Activated T-helper 2 cell treated with anti-CD3 and anti-CD28 coated beads, Interferon-gamma antibody, Interleukin-2, Interleukin-4, amounts not matched to agents 10 μg/mL and 5 μg/mL and 100 μg/mL, durations not matched to agents 14 hours and 24 hours and 36 hours (primary cell): ENCODE results near the gene ARHGEF10L. TPM values are rescaled to one million over a fixed set of nuclear protein-coding genes. Genes with fewer than 3 reads are reported as not detected.

Source experiments
- DNase-seq: peaks from one replicate; pipeline ENCODE4 v3.0.0; 2021; ENCODE audit warnings: low spot score
- H3K27ac Mint-ChIP-seq: one replicate; pipeline ENCODE4 v1.8.0; 2021; ENCODE audit warnings: mixed read lengths
- H3K27me3 Mint-ChIP-seq: one replicate; pipeline ENCODE4 v1.8.0; 2021; ENCODE audit warnings: low read depth, mixed read lengths
- H3K36me3 Mint-ChIP-seq: one replicate; pipeline ENCODE4 v1.8.0; 2021; ENCODE audit warnings: low read depth, mixed read lengths
- H3K4me1 Mint-ChIP-seq: one replicate; pipeline ENCODE4 v1.8.0; 2021; ENCODE audit warnings: low read depth, mixed read lengths
- H3K4me3 Mint-ChIP-seq: one replicate; pipeline ENCODE4 v1.8.0; 2021; ENCODE audit warnings: low read depth, mild to moderate bottlenecking, moderate library complexity, mixed read lengths
- H3K9me3 Mint-ChIP-seq: one replicate; pipeline ENCODE4 v1.8.0; 2021; ENCODE audit warnings: mixed read lengths
- intact Hi-C: fragments of 100-400 bp; cut with micrococcal nuclease; formaldehyde crosslinking; loops from one replicate; pipeline ENCODE4 v1.15.1; 2023
- total RNA-seq: library from RNA; stranded (reverse); gene quantifications from 2 replicates; pipeline ENCODE4 v1.2.3, GENCODE V29; 2022

Gene ARHGEF10L
- total RNA-seq, 1 donor from 2014 or later, result 0.05 TPM

DNA sequence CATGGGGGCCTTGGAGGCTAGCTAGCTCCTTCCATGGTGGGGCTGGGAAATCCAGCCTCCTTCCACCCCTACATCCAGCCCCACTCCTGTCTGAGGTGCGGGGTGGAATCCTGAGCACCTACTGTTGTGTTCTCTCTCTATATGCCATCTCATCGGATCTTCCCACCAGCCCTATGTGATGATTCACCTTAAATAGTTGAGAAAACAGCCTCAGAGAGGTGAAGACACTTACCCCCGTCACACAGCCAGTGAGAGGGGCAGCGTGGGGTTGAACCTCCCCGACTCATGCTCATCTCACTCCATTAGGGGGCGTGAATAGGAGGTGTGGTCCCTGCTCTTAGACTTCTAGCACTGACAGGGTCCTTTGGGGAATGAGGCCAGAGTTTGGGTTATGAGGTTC, 184.7 kb downstream of the ARHGEF10L start:
- no peaks in the 10 kb centered on the region for H3K27me3 Mint-ChIP-seq
- no peak overlapping the region for H3K27ac Mint-ChIP-seq
- H3K4me3 Mint-ChIP-seq, result no peak overlapping the region
- intact Hi-C loops, result no loop called here
- no peak for DNase-seq
- H3K9me3 Mint-ChIP-seq, result no peaks in the 10 kb centered on the region
- H3K4me1 Mint-ChIP-seq, result no peaks in the 10 kb centered on the region
- H3K36me3 Mint-ChIP-seq, result no peaks in the 10 kb centered on the region

DNA sequence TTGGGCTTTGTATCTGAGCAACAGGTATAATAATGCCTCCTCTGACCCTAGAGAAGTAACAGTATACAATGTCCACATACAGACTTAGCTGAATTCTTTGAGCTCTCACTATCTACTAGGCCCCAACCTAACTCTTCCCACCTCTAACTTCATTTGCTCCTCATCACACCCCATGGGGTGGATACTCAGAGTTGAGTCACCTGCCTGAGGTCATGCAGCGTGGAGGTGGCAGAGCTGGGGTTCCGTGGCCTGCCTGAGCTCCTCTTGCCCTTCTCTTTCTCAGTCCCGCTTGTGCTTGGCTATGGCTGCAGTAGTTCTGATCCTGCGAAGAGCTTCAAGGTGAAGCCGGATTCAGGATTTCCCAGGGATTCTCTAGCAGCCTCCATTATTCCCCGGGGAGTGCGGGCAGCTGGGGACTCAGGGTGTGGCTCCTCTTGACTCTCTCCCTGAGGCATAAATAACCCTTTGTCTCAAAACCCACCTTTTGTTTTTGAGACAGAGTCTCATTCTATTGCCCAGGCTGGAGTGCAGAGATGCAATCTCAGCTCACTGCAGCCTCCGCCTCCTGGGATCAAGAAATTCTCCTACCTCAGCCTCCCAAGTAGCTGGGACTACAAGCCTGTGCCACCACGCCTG, 185.7 kb downstream of the ARHGEF10L start:
- no peak for DNase-seq
- Mint-ChIP-seq H3K4me1 (no peaks in the 10 kb centered on the region), H3K9me3 (no peaks in the 10 kb centered on the region), H3K27ac (no peak overlapping the region), H3K36me3 (no peaks in the 10 kb centered on the region), H3K27me3 (no peaks in the 10 kb centered on the region), H3K4me3 (no peak overlapping the region)
- intact Hi-C loops, result no loop called here

GRCh38 chr1:17725811-17726582, 186.5 kb downstream of the ARHGEF10L start:
- Mint-ChIP-seq H3K4me3 (no peak overlapping the region), H3K9me3 (no peaks in the 10 kb centered on the region), H3K36me3 (no peaks in the 10 kb centered on the region), H3K27ac (no peak overlapping the region), H3K27me3 (no peaks in the 10 kb centered on the region), H3K4me1 (no peaks in the 10 kb centered on the region)
- DNase-seq, result no peak
- intact Hi-C loops, result no loop called here

DNA sequence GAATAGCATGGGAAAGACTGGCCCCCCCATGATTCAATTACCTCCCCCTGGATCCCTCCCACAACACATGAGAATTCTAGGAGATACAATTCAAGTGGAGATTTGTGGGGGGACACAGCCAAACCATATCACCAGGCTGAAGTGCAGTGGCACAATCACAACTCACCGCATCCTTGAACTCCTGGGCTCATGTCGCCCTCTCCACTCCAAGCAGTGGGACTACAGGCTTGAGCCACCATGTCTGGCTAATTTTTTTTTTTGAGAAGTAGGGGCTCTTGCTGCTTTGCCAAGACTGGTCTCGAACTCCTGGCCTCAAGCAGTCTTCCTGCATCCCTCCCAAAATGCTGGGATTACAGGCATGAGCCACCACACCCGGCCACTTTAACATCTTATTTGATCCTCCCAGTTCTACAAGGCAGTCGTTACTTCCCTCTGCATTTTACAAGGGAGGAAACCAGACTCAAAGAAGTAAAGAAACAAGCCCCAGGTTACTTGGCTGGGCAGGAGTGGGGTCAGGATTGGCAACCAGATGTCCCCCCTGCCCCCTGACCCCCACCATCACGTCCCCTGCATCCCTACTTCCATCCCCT, 188.7 kb downstream of the ARHGEF10L start:
- Mint-ChIP-seq H3K4me1 (no peaks in the 10 kb centered on the region), H3K4me3 (no peak overlapping the region), H3K9me3 (no peaks in the 10 kb centered on the region), H3K27ac (no peak overlapping the region), H3K27me3 (no peaks in the 10 kb centered on the region), H3K36me3 (no peaks in the 10 kb centered on the region)
- intact Hi-C loops, result no loop called here
- no peak for DNase-seq

DNA sequence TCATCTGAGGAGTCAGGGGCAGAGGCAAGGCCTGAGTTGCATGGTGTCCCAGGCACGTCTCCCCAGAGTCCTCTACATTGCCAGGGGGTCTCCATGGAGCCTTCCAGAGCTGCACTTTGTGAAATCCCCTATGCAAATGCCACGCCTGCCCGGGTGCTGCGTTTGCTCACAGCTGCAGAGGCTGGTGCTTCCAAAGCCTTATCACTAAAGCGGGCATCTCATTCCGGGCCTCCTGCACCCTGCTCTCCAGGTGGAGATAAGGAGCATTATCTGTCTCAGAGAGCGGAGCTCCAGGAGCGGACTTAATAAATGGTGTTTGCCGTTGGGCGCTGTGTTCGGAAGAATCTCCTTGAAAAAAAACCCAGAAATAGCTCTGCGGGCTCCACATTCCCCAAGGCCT, 189.8 kb downstream of the ARHGEF10L start:
- Mint-ChIP-seq H3K27me3 (no peaks in the 10 kb centered on the region), H3K27ac (no peak overlapping the region), H3K4me1 (no peaks in the 10 kb centered on the region), H3K4me3 (no peak overlapping the region), H3K36me3 (no peaks in the 10 kb centered on the region), H3K9me3 (no peaks in the 10 kb centered on the region)
- DNase-seq, result no peak
- intact Hi-C loops, result no loop called here

- H3K27ac Mint-ChIP-seq, result no peak overlapping the region
- H3K27me3 Mint-ChIP-seq, result no peaks in the 10 kb centered on the region
- H3K4me3 Mint-ChIP-seq, result no peak overlapping the region
- intact Hi-C loops, result no loop called here
- H3K36me3 Mint-ChIP-seq, result no peaks in the 10 kb centered on the region
- no peaks in the 10 kb centered on the region for H3K9me3 Mint-ChIP-seq
- no peak for DNase-seq
- no peaks in the 10 kb centered on the region for H3K4me1 Mint-ChIP-seq
These were observed 190.4 kb downstream of the ARHGEF10L start for GRCh38 chr1:17729909-17730308.

- Mint-ChIP-seq H3K9me3 (no peaks in the 10 kb centered on the region), H3K4me3 (no peak overlapping the region), H3K4me1 (no peaks in the 10 kb centered on the region), H3K27me3 (no peaks in the 10 kb centered on the region), H3K27ac (no peak overlapping the region), H3K36me3 (no peaks in the 10 kb centered on the region)
- DNase-seq, result no peak
- intact Hi-C loops, result no loop called here
These were observed 192.0 kb downstream of the ARHGEF10L start for GRCh38 chr1:17731460-17731859.

GRCh38 chr1:17732475-17732874, 193.0 kb downstream of the ARHGEF10L start:
- no peaks in the 10 kb centered on the region for H3K4me1 Mint-ChIP-seq
- H3K9me3 Mint-ChIP-seq, result no peaks in the 10 kb centered on the region
- no peak overlapping the region for H3K4me3 Mint-ChIP-seq
- H3K36me3 Mint-ChIP-seq, result no peaks in the 10 kb centered on the region
- DNase-seq, result no peak
- intact Hi-C loops, result no loop called here
- H3K27me3 Mint-ChIP-seq, result no peaks in the 10 kb centered on the region
- H3K27ac Mint-ChIP-seq, result no peak overlapping the region

- H3K27me3 Mint-ChIP-seq, result no peaks in the 10 kb centered on the region
- no peak for DNase-seq
- intact Hi-C loops, result no loop called here
- H3K27ac Mint-ChIP-seq, result no peak overlapping the region
- no peaks in the 10 kb centered on the region for H3K9me3 Mint-ChIP-seq
- no peaks in the 10 kb centered on the region for H3K36me3 Mint-ChIP-seq
- no peaks in the 10 kb centered on the region for H3K4me1 Mint-ChIP-seq
- no peak overlapping the region for H3K4me3 Mint-ChIP-seq
These were observed 194.2 kb downstream of the ARHGEF10L start for GRCh38 chr1:17733661-17734060.

DNA sequence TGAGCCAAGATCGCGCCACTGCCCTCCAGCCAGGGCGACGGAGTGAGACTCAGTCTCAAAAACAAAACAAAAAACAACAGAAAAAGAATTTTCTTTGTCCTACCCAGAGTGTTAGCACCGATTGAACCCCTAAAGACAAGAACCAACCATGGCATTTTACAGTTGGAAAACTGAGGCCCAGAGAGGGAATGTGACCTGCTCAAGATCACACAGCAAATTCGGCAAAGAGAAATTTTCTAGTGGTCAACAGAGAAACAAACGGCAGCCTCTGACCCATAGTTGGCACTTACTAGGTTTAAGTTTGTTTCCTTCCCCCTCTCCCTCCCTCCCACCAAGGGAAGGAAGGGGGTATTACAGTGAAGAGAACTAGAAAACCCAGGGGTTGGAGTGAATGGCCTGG, 195.1 kb downstream of the ARHGEF10L start:
- Mint-ChIP-seq H3K4me1 (no peaks in the 10 kb centered on the region), H3K9me3 (no peaks in the 10 kb centered on the region), H3K4me3 (no peak overlapping the region), H3K27me3 (no peaks in the 10 kb centered on the region), H3K27ac (no peak overlapping the region), H3K36me3 (no peaks in the 10 kb centered on the region)
- intact Hi-C loops, result no loop called here
- no peak for DNase-seq

GRCh38 chr1:17735348-17735747, 195.8 kb downstream of the ARHGEF10L start:
- H3K27ac Mint-ChIP-seq, result no peak overlapping the region
- no peaks in the 10 kb centered on the region for H3K27me3 Mint-ChIP-seq
- H3K36me3 Mint-ChIP-seq, result no peaks in the 10 kb centered on the region
- no peaks in the 10 kb centered on the region for H3K9me3 Mint-ChIP-seq
- intact Hi-C loops, result no loop called here
- DNase-seq, result no peak
- H3K4me3 Mint-ChIP-seq, result no peak overlapping the region
- no peaks in the 10 kb centered on the region for H3K4me1 Mint-ChIP-seq

- Mint-ChIP-seq H3K4me1 (no peaks in the 10 kb centered on the region), H3K4me3 (no peak overlapping the region), H3K27me3 (no peaks in the 10 kb centered on the region), H3K27ac (no peak overlapping the region), H3K9me3 (no peaks in the 10 kb centered on the region), H3K36me3 (no peaks in the 10 kb centered on the region)
- no peak for DNase-seq
- intact Hi-C loops, result no loop called here
These were observed 196.3 kb downstream of the ARHGEF10L start for GRCh38 chr1:17735793-17736192.

DNA sequence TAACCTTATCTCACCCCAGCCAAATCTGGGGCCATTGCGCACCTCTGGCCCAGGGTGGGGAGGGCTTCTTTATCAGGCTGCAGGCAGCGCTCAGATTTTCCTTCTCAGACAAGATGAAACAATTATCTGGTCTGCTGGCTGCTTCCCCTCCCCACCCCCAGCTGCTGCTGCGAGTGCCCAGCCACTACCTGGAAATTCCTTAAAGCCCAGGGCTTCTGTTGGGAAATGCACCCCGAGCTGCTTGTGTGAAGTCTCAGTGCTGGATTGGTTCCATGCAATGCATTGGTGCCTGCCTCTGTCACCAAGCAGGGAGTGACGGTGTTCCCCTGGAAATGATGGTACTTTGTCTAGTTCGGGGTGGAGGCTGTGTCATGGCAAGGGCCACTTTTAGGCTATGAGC, 197.1 kb downstream of the ARHGEF10L start:
- Mint-ChIP-seq H3K4me1 (no peaks in the 10 kb centered on the region), H3K36me3 (no peaks in the 10 kb centered on the region), H3K9me3 (no peaks in the 10 kb centered on the region), H3K27ac (no peak overlapping the region), H3K27me3 (no peaks in the 10 kb centered on the region), H3K4me3 (no peak overlapping the region)
- no peak for DNase-seq
- intact Hi-C loops, result no loop called here
